Activated naive CD4-positive, alpha-beta T cell treated with Interleukin-2 at 50 U/mL for 16 hours (primary cell): ENCODE results near the gene RAPGEF3.

Source experiments
- DNase-seq: peaks from one replicate; pipeline ENCODE4 v3.0.0-alpha.2; 2020

Gene RAPGEF3

DNA sequence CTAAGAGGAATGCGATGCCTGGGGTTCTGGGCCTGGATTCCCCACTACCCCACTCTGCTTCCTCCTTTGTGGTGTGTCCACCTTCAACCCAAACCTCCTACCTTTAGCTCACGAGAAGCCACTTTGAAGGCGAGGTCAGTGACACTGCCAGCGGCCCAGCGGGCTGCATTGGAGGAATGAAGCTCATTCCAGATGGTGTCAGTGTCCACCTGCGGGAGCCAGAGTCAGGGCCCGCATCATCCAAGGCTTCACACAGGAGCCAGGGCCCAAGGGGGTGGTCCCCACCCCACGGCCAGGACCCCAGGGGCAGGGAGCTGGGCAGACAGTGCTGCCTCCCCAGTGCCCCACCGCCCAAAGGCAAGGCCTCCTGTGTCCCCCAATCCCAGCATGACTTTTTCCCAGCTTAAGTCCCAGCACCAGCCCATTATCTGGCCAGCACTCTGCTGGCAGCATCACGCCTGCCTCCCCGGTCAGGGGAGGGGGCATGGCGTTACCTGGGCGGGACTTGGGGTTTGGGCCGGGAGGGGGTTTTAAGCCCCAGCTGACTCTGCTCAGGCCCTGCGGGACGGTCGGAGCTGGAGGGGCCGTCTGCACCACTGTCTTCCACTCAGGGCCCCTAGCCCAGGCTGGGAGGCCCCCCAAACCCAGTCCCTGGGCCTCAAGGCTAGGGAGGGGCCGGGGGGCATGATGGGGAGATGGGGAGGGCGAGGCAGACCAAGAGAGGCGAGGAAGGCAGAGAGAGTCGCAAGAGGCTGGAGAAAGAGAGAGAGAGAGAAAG lies 31.2 kb upstream of the RAPGEF3 start:
- DNase-seq, result no peak

DNA sequence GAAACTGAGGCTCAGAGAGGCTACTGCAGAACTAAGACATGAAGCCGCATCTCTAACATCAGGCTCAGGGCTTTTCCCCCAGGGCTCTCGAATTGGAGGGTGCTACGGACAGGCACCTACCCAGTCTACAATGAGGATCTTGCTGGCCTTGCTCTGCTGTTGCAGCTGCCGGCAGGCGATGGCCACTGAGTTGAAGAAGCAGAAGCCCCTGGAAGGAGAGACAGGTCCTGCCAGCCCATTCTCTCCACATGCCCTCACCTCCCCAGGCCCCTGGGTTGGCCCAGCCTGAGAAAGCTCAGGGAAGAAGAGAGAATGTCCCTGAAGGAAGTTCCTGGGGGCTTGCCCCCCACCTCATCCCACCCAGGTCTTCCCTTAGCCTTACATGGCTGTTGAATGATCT lies 30.5 kb upstream of the RAPGEF3 start:
- no peak for DNase-seq

DNA sequence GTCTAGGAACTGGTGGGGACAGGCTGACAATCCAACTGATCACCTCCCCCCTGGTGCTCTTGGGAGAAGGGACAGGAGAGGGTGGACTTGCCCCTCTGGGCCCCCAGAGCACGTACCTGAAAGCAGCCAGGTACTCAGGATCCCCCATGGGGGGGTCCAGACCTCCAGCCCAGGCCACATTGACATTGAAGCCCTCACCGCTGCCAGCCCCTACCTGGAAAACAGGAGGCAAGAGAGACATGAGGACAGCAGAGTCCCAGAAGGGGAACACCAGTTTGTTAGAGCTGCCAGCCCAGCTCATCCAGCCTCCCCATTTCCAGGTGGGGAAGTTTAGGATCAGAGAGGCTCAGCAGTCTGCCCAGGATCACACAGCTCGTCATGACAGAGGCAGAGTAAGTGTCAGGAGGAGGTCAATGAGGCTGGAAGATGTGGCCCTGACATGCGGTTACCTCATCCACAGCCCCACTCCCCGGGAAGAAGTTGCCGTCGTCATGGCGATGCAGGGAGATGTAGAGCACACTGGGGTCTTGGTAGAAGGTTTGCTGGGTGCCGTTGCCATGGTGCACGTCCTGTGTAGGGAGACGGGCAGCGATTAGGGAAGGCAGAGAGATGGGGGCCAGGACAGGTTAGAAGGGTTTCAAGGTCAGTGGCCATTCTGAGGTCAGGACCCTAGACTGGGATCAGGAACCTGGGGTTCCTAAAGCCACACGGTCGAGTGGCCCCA lies 29.1 kb upstream of the RAPGEF3 start:
- no peak for DNase-seq

DNA sequence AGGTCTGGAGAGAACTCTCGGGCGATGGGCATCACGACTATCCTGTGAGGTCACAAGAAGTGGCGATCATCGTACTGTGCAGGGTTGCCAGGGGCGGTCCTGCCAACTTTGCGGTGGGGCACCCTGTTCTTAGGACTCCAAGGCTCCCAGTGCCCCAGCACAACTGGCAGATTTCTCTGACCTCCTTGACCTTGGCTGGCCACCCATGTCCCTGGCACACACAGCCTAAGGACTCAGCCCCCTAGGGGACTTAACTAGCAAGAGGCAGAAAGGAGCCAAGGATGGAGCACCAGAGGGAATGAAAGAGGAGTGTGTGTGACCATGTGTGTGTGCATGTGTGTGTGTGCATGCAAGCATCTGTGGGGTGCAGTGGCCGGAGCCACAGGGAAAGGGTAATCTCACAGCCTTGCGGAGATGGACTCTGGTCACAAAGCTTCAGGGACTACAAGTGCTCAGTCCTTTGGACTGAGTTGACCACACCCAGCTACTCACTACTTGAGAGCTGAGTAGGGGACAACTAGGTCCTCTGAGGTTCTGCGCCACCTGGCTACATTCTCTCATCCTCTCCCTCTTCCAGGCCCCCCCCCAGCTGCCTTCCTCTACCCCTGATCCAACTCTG lies 28.1 kb upstream of the RAPGEF3 start:
- no peak for DNase-seq

DNA sequence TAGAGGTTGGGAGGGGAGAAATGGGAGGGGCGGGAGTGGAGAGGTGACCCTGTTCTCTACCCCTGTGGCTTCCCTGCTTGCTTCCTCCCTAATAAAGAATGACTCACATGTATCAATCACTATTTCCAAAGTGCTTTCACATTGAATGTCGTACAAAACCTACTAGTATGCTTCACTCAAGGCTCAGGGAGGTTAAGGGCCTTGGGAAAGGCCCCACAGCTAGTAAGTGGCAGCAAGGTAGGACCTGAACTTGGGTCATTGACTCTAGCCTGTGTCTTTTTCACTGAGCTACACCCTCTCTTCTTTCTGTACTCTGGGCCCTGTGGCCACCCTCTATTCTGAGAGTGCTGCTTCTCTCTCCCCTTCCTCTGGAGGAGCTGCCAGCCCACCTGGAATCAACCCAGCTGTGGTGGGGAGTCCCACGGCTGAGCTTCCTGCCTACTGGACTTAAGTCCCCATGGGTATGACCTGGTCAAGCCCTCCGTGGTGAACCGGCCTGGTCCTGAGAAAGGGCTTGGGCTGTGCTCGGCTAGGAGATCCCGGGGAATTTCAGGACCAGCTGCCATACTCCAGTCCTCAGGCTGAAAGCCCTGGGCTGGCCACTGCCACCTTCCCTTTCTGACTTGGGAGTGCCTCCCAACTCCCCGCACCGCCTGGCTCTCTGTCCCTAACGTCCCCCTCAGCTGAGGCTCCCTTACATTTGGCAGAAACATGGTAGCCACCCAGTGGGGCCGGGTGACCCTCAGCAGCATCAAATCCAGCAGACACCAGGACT lies 27.4 kb upstream of the RAPGEF3 start:
- DNase-seq, result no peak

DNA sequence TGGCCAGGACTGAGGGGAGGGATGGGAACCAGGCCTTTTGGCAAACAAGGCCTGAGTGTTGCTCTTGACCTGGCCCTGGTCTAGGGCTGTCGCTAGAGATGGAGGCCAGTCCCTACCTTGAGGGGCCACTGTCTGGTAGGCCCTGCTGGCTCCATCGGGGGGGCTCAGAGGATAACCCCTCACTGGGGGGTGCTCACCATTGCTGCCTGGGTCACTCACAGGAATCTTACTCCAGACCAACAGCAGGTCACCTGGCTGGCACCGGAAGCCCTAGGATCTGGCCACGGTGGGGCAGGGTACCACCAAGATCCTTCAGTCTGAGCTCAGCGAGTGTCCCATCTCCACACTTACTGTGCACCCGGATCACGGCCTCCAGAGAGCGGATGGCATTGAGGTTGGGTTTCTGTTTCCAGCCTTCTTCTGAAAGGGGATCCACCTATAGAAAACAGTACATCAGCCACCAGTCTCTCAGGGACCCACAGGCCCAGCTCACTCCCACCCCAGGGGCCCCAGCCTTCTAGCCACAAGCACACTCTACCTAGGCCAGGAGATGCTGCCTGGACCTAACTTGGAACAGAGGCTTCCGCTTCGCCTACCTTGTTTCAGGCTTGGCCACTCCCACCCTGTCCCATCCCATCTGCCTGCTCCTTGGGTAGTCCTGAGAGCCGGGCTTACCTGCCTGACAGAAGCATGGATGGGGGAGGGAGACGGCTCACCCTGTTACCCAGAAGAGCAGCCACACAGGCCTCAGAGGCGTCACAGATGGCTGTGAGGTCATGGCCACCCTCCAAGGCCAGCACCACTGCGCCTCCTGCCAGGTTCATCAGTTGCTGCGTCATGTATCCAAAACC lies 26.6 kb upstream of the RAPGEF3 start:
- DNase-seq, result peak; percentile 22

DNA sequence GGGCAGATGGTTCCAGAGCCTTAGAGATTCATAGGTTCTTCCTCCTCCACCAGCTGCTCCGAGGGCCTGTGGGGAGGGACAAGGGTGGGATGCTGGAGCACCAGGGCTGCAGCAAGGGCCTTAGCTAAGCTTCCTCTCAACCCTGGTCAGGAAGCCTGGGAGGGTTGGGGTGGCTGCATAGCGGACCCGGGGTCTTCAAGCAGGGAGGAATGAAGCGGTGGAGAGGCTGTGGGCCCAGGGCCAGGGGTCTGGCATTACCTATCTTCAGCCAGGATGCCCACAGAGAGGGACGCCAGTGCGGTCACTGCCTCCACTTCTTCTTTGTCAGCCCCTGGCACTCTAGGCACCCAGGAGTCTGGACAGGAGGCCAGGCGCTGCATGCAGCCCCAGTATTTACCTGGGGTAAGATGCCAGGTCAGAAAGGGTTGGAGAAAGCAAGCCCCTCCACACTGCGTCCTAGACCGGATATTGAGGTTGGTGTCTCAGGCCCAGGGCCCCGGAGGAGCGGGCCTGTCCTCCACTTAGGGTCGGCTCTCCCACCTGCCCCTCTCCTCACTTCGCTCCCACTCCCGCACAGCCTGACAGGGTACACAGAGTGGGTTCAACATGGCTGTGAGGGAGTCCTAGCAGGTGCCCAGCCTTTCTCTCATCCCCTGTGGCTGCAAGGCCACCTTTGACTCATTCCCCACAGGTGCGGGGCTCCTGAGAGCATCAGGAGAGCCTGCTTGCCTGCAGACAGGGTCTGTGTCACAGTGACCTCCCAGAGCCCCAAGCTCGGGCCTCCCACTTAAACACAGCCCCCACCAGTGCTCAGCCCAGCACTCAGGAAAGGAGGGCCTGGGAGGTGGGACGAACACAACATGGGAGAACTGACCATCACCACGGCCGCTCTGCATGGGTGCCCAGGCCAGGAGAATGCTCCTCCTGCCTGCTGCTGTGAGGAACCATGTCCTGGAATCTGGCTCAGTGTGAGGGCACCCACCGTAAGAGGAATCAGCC lies 25.4 kb upstream of the RAPGEF3 start:
- DNase-seq, result no peak

DNA sequence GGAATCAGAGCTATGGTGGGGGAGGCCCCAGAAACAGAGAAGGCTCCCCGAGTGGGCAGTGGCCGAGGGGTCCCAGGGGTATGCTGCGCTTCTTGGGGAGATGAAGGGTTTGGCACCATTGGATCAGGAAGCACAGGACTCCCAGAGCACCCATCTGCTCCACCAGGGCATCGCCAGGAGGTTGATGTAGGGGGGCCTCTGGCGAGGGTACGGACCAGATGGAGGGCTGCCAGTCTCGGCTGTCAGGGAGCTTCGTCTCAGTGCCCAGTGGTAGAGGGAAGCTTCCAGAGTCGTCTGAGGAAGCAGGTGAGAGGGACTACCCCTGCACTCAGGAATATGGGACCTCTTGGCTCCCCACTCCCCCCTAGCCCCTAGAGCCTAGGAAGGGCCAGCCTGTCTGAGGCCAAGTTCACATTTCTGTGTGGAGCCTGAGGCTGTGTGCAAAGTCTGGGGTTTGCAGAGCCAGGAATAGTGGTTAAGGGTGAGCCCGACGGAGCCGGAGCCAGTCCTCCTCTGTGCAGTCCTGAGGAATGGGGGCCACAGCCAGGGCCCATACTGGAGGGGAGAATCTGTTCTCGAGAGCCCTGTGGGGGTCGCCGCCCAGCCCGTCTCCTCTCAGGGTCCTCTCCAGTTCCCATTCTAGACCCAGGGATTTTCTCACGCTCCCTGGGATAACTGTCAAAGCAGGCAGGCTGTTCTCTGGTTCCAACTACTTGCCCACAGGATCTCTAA lies 24.5 kb upstream of the RAPGEF3 start:
- DNase-seq, result no peak

DNA sequence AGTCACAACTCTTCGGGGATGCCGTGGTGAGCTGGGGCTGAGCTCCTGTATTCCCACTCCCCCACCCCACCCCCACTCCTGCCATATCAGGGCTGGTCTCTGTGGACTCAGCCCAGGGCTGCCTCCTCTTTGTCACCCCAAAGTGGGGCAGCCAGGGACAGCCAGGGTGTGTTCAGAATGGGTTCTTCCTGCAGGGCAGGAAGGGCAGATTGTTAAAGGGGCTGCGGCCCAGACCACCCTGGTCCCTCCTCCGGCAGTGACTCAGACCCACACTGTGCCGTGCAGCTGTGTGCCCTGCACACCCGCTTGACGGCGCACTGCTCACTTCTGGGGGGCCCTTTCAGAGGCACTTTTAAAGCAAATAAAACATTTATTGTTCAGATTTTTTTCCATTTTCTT lies 23.7 kb upstream of the RAPGEF3 start:
- no peak for DNase-seq

DNA sequence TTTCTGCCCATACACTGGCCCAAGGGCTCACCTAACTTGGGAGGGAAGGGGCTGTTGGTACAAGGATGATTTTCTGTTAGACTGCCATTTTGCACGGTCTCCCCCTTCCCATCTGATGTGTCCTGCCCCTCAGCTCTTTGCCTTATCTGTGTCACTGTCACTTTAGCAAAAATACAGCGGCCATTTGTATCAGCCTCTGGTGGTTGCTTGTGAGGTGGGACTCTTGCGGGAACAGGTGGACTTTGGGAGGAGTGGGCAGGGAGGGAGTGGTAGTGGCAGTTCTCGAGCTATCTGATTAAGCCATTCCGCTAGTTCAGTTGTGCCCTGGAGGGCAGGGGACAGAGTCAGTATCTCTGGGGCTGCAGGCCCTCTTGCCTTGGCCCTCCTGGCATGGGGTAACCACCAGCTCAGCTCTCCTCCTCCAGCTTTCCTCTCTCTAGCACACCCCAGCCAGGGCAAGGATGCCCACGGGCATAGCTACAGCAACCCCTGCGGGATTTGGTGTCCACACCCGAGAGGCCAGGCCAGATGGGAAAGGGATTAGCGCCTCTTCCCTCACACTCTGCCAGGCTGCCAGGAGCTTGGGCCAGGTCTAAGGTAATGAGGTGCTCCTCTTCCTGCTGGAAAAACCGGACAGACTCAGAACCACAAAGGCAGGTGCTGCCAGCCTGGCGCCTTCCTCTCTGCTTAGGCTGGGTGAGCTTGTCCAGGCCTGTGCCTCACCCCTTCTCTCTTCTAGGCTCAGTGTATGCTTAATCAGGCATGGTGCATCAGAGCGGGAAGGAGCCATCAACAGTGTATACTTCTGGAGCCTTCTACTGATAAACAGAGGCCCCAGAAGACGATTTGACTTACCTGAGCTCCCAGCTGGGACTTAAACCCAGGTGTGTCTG lies 23.0 kb upstream of the RAPGEF3 start:
- no peak for DNase-seq

DNA sequence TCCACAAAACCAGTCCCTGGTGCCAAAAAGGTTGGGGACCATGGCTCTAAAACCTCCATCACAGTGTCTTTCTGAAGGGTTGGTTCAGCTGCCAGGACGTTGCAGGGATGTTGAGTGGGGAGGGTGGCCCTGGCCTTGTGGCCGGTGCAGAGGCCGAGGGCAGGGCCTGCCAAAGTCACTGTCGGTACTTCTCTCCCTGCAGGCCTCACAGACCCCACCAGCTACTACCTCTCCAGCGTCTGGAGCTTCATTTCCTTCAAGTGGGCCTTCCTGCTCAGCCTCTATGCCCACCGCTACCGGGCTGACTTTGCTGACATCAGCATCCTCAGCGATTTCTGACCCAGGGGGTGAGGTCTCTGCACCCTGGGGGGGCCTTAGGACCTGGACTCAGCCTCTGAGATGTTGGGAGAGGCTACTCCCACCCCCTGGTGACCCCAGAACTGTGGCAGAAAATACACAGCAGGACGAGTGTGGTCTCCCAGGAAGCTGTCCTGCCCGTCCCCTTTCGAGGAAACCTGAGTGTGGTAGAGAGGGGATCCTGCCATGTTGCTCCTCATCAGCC lies 21.3 kb upstream of the RAPGEF3 start:
- no peak for DNase-seq

DNA sequence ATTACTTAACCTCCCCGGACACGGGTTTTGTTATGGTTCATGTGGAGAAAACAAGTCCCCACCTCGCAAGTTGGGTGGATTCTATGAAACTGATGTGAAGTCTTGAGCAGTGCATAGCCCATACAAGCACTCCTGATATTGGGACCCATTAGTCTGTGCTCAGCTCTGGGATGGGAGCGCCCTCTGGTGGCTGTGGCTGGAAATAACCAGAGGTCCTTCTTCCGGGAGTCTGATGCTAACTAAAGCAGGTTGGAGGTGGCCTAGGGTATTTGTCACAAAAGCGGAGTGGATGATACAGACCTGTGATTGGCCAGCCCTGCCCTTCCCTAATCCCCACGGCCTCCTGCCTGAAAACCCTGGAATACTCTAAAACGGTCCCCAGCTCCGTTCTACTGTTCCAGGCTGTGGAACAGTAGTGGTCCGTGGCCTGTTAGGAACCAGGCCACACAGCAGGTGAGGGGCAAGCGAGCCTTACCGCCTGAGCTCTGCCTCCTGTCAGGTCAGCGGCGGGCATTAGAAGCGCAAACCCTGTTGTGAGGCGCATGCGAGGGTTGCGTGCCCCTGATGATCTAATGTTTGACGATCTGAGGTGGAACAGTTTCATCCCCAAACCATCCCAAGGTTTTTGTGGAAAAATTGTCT lies 20.7 kb upstream of the RAPGEF3 start:
- DNase-seq, result peak; percentile 92

DNA sequence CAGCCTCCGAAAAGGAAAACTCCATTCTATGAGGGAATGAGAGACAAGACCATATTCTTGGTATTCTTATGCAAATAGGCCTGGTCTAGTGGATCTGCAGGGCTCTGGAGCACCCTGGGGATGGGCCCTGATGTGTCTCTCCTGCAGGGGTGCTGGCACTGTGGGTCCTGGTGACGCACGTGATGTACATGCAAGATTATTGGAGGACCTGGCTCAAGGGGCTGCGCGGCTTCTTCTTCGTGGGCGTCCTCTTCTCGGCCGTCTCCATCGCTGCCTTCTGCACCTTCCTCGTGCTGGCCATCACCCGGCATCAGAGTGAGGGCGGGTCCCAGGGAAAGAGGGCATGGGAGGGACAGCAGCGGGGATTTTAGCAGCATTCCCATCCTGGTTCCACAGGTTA lies 20.2 kb upstream of the RAPGEF3 start:
- no peak for DNase-seq

DNA sequence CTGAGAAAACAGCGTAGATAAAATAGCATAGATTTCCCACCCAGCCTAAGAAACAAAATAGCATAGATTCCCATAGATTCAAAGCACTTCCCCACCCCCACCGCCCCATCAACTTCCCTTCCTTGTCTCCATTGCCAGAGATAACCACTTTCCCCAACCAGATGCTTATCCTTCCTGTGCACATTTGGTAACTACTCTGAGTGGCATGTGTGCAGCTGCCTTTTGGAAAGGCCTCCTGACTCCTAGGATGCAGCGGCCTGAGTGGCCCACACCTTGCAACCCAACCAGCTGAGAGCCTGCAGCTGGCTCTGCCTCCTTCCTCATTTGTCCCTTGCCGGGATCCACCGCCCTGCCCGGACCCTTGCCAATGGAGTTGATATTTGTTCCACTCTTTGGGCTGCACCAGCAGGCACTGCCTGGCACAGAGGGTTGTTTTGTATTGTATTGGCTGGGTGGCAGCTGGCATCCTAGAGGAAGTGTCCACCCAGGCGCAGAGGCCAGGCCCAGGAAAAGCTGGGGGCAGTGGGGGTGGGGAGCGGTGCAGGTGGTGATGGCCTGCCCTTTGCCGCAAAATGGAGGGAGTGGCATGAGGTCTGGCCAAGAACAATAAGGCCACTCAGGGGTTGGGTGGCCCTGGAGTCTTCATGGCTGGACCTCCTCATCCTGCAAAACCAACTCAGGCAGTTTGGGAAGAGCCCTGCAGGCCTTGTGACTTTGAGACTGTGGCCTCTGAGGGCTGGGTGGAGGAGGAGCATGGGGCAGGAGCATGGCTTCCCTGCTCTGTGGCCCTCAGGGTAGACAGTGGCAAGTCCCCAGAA lies 19.3 kb upstream of the RAPGEF3 start:
- DNase-seq, result no peak

DNA sequence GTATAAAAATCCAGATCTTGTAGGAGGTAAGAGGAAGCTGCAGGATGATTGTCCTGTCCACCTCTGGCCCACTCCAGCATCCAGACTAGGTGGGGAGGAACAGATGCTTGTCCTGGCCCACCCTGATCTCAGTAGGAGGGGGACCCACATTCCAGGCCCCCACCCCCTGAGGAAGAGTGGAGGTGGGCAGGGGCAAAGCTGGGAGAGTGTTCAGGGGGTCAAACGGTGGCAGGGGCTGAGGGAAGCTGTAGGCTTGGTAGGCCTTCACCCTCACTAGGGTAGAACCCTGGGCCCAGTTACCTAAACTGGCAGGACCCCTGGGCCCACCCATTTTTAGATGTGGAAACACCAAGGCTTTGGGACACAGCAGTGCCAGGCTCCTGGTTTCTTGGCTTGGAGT lies 18.5 kb upstream of the RAPGEF3 start:
- no peak for DNase-seq

DNA sequence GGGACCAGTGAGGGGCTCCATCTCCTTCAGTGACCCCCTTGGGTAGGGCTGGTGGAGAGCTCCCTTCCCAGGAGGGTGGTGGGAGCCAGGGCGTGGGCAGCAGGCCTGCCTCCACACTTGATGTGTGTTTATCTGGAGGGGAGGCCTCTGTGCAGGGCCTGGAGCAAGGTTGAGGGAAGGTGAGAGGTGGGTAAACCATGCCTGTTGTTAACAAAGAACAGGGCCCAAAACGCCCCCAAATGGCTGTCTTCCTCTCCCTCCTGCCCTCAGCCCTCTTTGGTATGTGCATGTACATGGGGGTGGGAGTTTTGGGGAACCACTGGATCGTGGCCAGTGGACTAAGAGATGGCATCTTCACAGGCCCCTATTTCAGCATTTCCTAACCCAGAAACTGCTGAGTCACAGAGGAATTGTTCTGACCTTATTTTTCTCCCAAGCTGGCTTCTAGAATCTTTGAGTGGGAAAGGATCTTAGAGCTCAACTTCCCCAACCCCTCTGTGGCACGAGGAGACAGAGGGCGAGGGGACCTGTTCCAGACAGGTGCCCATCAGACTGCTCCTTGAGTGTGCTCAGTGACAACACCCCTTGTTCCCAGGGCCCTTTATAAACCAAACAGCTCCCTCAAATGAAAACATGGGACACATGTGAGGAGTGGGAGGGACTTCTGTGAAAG lies 17.9 kb upstream of the RAPGEF3 start:
- no peak for DNase-seq
